Skeletal muscle tissue (tissue), 4 donors: ENCODE results near the gene DIAPH3. TPM values are rescaled to one million over a fixed set of nuclear protein-coding genes. Genes with fewer than 3 reads are reported as not detected.

ENCODE experiments used
- H3K27ac ChIP-seq: one replicate; pipeline ENCODE4 v1.7.0; 2013; ENCODE audit warnings: mild to moderate bottlenecking, low read depth, low read length, inconsistent platforms
- H3K27me3 ChIP-seq, 3 donors: one replicate each; pipeline ENCODE4 v1.7.0; 2013; ENCODE audit warnings: low read length in 3 of 3; ENCODE audit not compliant: control insufficient read depth in 3 of 3, insufficient read depth in 3 of 3
- H3K36me3 ChIP-seq, 3 donors: one replicate each; pipeline ENCODE4 v1.7.0; 2013; ENCODE audit warnings: low read length in 3 of 3; ENCODE audit not compliant: control insufficient read depth in 3 of 3, insufficient read depth in 3 of 3
- H3K4me1 ChIP-seq, 3 donors: one replicate each; pipeline ENCODE4 v1.7.0; 2013; ENCODE audit warnings: low read length in 3 of 3, mild to moderate bottlenecking in 3 of 3; ENCODE audit not compliant: control insufficient read depth in 3 of 3, insufficient read depth in 3 of 3
- H3K4me3 ChIP-seq, 3 donors: one replicate each; pipeline ENCODE4 v1.7.0; 2013; ENCODE audit warnings: low read length in 3 of 3
- H3K9ac ChIP-seq, 3 donors: one replicate each; pipeline ENCODE4 v1.7.0; 2013; ENCODE audit warnings: low read length in 3 of 3, mild to moderate bottlenecking in 3 of 3, moderate library complexity in 2 of 3, low read depth in 1 of 3
- H3K9me3 ChIP-seq, 3 donors: one replicate each; pipeline ENCODE4 v1.7.0; 2013; ENCODE audit warnings: low read length in 3 of 3; ENCODE audit not compliant: control insufficient read depth in 3 of 3
- total RNA-seq: library from RNA; depleted of rRNA; stranded (reverse); fragments of >200 nt; gene quantifications from one replicate; pipeline ENCODE4 v1.2.3, GENCODE V29; 2014
- donor health status: Osteomylitis.

The DIAPH3 gene
- total RNA-seq, 1 donor from 2014 or later: 3.7 TPM

- no peaks in the 10 kb centered on the region for H3K36me3 ChIP-seq
Measured at GRCh38 chr13:60158321-60158801, 5.4 kb downstream of the DIAPH3 start.

GRCh38 chr13:60155978-60156377 lies 7.8 kb downstream of the DIAPH3 start:
- Histone ChIP-seq H3K9me3 (peaks cover 0 to 2% (median 0%) of the 10 kb centered on the region in 3 donors), H3K4me3 (no peak overlapping the region), H3K27me3 (no peaks in the 10 kb centered on the region), H3K36me3 (no peaks in the 10 kb centered on the region), H3K9ac (no peak overlapping the region), H3K27ac (no peak overlapping the region), H3K4me1 (no peaks in the 10 kb centered on the region)

More at GRCh38 chr13:60158321-60158801, 5.4 kb downstream of the DIAPH3 start:
- no peak overlapping the region for H3K27ac ChIP-seq
- no peak overlapping the region for H3K9ac ChIP-seq
- H3K9me3 ChIP-seq: peaks cover 0 to 2% (median 0%) of the 10 kb centered on the region in 3 donors
- H3K27me3 ChIP-seq: peaks cover 0 to 3% (median 0%) of the 10 kb centered on the region in 3 donors
- H3K4me3 ChIP-seq: no peak overlapping the region
- peaks cover 3% of the 10 kb centered on the region in 3 donors for H3K4me1 ChIP-seq

- H3K9me3 ChIP-seq: peaks cover 0 to 2% (median 0%) of the 10 kb centered on the region in 3 donors
- no peak overlapping the region for H3K27ac ChIP-seq
- H3K4me3 ChIP-seq: no peak overlapping the region
- H3K4me1 ChIP-seq: no peaks in the 10 kb centered on the region
- no peak overlapping the region for H3K9ac ChIP-seq
- H3K27me3 ChIP-seq: no peaks in the 10 kb centered on the region
- H3K36me3 ChIP-seq: no peaks in the 10 kb centered on the region
Measured at GRCh38 chr13:60152904-60153303, 10.8 kb downstream of the DIAPH3 start.

GRCh38 chr13:60152114-60152513 lies 11.6 kb downstream of the DIAPH3 start:
- no peak overlapping the region for H3K27ac ChIP-seq
- no peak overlapping the region for H3K9ac ChIP-seq
- no peak overlapping the region for H3K4me3 ChIP-seq
- no peaks in the 10 kb centered on the region for H3K27me3 ChIP-seq
- no peaks in the 10 kb centered on the region for H3K36me3 ChIP-seq
- H3K4me1 ChIP-seq: no peaks in the 10 kb centered on the region
- peaks cover 0 to 1% (median 0%) of the 10 kb centered on the region in 3 donors for H3K9me3 ChIP-seq

GRCh38 chr13:60150538-60150937 lies 13.2 kb downstream of the DIAPH3 start:
- Histone ChIP-seq H3K4me1 (no peaks in the 10 kb centered on the region), H3K27me3 (no peaks in the 10 kb centered on the region), H3K27ac (no peak overlapping the region), H3K9ac (no peak overlapping the region), H3K36me3 (no peaks in the 10 kb centered on the region), H3K9me3 (no peaks in the 10 kb centered on the region), H3K4me3 (no peak overlapping the region)

- Histone ChIP-seq H3K4me1 (no peaks in the 10 kb centered on the region), H3K36me3 (no peaks in the 10 kb centered on the region), H3K27me3 (no peaks in the 10 kb centered on the region), H3K9me3 (no peaks in the 10 kb centered on the region), H3K4me3 (no peak overlapping the region), H3K9ac (no peak overlapping the region), H3K27ac (no peak overlapping the region)
Measured at GRCh38 chr13:60148918-60149317, 14.8 kb downstream of the DIAPH3 start.

GRCh38 chr13:60147361-60147760 lies 16.4 kb downstream of the DIAPH3 start:
- Histone ChIP-seq H3K9ac (no peak overlapping the region), H3K9me3 (no peaks in the 10 kb centered on the region), H3K27ac (no peak overlapping the region)

GRCh38 chr13:60146471-60146870 lies 17.3 kb downstream of the DIAPH3 start:
- Histone ChIP-seq H3K4me3 (no peak overlapping the region), H3K27ac (no peak overlapping the region), H3K9me3 (no peaks in the 10 kb centered on the region), H3K36me3 (no peaks in the 10 kb centered on the region), H3K4me1 (no peaks in the 10 kb centered on the region), H3K9ac (no peak overlapping the region), H3K27me3 (no peaks in the 10 kb centered on the region)

More at GRCh38 chr13:60147361-60147760, 16.4 kb downstream of the DIAPH3 start:
- no peaks in the 10 kb centered on the region for H3K27me3 ChIP-seq
- no peaks in the 10 kb centered on the region for H3K4me1 ChIP-seq
- no peaks in the 10 kb centered on the region for H3K36me3 ChIP-seq
- no peak overlapping the region for H3K4me3 ChIP-seq

GRCh38 chr13:60143775-60144174 lies 20.0 kb downstream of the DIAPH3 start:
- no peaks in the 10 kb centered on the region for H3K4me1 ChIP-seq
- H3K27ac ChIP-seq: no peak overlapping the region
- H3K9ac ChIP-seq: no peak overlapping the region
- no peaks in the 10 kb centered on the region for H3K9me3 ChIP-seq
- H3K27me3 ChIP-seq: no peaks in the 10 kb centered on the region
- no peaks in the 10 kb centered on the region for H3K36me3 ChIP-seq
- no peak overlapping the region for H3K4me3 ChIP-seq

- Histone ChIP-seq H3K4me3 (no peak overlapping the region), H3K4me1 (no peaks in the 10 kb centered on the region), H3K9ac (no peak overlapping the region), H3K27me3 (no peaks in the 10 kb centered on the region), H3K9me3 (no peaks in the 10 kb centered on the region), H3K36me3 (no peaks in the 10 kb centered on the region), H3K27ac (no peak overlapping the region)
Measured at GRCh38 chr13:60139272-60139671, 24.5 kb downstream of the DIAPH3 start.
